PC-9 (cell line): ENCODE results near the gene RBFOX2.

Experiments used
- EZH2 ChIP-seq: fragments of 200-600 bp; sonication (generic); IDR thresholded peaks from 2 replicates; pipeline ENCODE4 v1.8.0; 2017; ENCODE audit warnings: antibody characterized with exemption, low read depth
- TF ChIP-seq, protein P1 (sequence below): fragments of 200-600 bp; sonication (generic); conservative IDR thresholded peaks from 2 replicates; pipeline ENCODE4 v1.6.1; 2017; ENCODE audit warnings: mixed run types, antibody characterized with exemption, mild to moderate bottlenecking, moderate library complexity

DNA sequence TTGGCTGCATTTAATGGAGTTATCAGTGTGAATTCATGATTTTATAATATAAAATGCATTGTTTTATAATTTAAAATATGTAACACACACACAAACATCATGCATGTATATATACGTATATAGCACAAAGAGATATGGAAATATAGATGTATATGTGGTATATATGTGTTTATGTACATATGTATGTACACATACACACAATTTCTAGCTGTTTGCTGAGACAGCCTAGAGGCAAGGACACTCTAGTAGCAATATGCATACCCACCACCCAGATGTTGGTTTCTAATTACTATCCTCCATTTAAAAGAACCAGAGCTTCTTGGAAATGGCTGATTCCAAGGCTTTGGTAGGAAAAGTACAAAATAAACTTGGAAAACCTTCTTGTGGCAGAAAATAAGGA, 50.4 kb downstream of the RBFOX2 start:
- TF ChIP-seq, protein P1, sequence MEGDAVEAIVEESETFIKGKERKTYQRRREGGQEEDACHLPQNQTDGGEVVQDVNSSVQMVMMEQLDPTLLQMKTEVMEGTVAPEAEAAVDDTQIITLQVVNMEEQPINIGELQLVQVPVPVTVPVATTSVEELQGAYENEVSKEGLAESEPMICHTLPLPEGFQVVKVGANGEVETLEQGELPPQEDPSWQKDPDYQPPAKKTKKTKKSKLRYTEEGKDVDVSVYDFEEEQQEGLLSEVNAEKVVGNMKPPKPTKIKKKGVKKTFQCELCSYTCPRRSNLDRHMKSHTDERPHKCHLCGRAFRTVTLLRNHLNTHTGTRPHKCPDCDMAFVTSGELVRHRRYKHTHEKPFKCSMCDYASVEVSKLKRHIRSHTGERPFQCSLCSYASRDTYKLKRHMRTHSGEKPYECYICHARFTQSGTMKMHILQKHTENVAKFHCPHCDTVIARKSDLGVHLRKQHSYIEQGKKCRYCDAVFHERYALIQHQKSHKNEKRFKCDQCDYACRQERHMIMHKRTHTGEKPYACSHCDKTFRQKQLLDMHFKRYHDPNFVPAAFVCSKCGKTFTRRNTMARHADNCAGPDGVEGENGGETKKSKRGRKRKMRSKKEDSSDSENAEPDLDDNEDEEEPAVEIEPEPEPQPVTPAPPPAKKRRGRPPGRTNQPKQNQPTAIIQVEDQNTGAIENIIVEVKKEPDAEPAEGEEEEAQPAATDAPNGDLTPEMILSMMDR = no peak
- TF ChIP-seq EZH2 = no peak
